ENCODE measurements around the gene MAG. TPM values are rescaled to one million over a fixed set of nuclear protein-coding genes. Genes with fewer than 3 reads are reported as not detected.
A peak's percentile ranks its signal among the peaks of the same experiment; 100 is the strongest.
"Not testable (repeated sequence)": the region's sequence is repeated elsewhere in the genome, so short reads cannot be mapped to it uniquely, and the experiment has no call there.

Gene MAG
- total RNA-seq, 1 donor = not detected

DNA sequence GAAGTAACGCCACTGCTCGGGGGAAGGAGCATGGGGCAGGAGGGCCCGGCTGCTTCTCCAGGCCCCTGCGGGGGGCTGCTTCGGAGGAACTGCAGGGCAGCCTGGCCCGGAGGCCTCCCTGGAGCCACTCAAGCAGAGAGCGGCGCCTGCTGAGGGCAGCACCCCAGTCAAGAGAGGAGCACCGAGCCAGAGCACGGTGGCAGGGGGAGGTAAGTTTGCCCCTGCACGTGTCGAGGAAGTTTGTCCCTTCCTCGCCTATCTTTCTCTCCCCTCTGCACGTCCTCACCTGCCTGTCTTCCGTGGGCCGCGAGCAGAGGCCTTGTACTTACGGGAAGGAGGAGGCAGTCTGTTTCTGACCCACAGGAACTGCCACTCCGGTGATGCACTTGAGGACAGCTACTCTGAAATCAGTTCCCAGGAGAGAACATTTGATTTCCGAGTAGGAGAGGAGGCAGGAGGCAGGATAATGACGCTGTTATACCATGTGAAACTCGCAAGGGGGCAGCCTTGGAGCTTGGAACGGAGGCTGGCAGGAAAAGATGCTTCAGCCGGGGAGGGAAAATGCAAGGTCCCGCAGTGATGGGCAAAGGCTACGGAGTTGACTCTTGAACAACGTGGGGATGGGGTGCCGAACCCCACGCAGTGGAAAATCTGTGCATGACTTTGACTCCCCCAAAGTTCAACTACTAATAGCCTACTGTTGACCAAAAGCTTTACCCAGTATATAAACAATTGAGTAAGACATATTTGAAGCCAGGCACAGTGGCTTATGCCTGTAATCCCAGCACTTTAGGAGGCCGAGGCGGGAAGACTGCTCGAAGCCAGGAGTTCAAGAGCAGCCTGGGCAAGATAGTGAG is 60.7 kb downstream of the MAG start:
- H3K4me3 ChIP-seq (ENCODE audit: low read depth, low read length) = no peak overlapping the region
- peak; percentile 71 for DNase-seq (ENCODE audit: low read depth)
- TF ChIP-seq, protein P1, sequence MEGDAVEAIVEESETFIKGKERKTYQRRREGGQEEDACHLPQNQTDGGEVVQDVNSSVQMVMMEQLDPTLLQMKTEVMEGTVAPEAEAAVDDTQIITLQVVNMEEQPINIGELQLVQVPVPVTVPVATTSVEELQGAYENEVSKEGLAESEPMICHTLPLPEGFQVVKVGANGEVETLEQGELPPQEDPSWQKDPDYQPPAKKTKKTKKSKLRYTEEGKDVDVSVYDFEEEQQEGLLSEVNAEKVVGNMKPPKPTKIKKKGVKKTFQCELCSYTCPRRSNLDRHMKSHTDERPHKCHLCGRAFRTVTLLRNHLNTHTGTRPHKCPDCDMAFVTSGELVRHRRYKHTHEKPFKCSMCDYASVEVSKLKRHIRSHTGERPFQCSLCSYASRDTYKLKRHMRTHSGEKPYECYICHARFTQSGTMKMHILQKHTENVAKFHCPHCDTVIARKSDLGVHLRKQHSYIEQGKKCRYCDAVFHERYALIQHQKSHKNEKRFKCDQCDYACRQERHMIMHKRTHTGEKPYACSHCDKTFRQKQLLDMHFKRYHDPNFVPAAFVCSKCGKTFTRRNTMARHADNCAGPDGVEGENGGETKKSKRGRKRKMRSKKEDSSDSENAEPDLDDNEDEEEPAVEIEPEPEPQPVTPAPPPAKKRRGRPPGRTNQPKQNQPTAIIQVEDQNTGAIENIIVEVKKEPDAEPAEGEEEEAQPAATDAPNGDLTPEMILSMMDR (IDR thresholded peaks at IDR 0.05; ENCODE audit: insufficient read depth, low read depth, low read length) = peak; percentile 86

GRCh38 chr19:35353635-35354034 is 61.7 kb downstream of the MAG start:
- TF ChIP-seq, protein P1 (IDR thresholded peaks at IDR 0.05; ENCODE audit: insufficient read depth, low read depth, low read length) = no peak
- DNase-seq (ENCODE audit: low read depth) = no peak
- no peak overlapping the region for H3K4me3 ChIP-seq (ENCODE audit: low read depth, low read length)

DNA sequence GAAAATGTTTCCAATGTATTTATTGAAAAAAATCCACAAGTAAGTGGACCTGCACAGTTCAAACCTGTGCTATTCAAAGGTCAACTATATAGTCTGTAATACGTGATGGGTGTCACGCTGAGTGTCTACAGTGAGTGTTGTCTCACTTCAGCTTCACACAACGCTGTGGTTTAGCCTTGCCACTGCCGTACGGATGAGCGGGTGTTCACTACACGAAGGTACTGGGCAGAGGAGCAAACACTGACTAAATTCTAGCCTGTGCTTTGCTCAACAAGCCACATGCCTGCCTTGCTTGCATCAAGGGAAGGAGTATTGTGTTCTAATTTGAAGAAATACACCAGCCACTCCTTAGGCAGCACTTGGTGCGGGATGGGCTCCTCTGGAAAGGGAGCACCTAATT is 62.9 kb downstream of the MAG start:
- H3K4me3 ChIP-seq (ENCODE audit: low read depth, low read length) = no peak overlapping the region
- DNase-seq (ENCODE audit: low read depth) = no peak
- TF ChIP-seq, protein P1 (IDR thresholded peaks at IDR 0.05; ENCODE audit: insufficient read depth, low read depth, low read length) = no peak

GRCh38 chr19:35355791-35356460 is 64.0 kb downstream of the MAG start:
- TF ChIP-seq, protein P1 (IDR thresholded peaks at IDR 0.05; ENCODE audit: insufficient read depth, low read depth, low read length) = no peak
- no peak overlapping the region for H3K4me3 ChIP-seq (ENCODE audit: low read depth, low read length)
- no peak for DNase-seq (ENCODE audit: low read depth)

GRCh38 chr19:35357867-35358573 is 66.1 kb downstream of the MAG start, which contains the start of gene FFAR3:
Gene FFAR3 (plus strand): TSS chr19:35358460. CDS start chr19:35358891, 431 bp downstream.
- no peak within 1 kb of the TSS for H3K4me3 ChIP-seq (ENCODE audit: low read depth, low read length)
- peak; percentile 7 for DNase-seq (ENCODE audit: low read depth)
- TF ChIP-seq, protein P1 (IDR thresholded peaks at IDR 0.05; ENCODE audit: insufficient read depth, low read depth, low read length) = no peak

- H3K4me3 ChIP-seq (ENCODE audit: low read depth, low read length) = not testable (repeated sequence)
These were observed 66.9 kb downstream of the MAG start for GRCh38 chr19:35358834-35359233.

DNA sequence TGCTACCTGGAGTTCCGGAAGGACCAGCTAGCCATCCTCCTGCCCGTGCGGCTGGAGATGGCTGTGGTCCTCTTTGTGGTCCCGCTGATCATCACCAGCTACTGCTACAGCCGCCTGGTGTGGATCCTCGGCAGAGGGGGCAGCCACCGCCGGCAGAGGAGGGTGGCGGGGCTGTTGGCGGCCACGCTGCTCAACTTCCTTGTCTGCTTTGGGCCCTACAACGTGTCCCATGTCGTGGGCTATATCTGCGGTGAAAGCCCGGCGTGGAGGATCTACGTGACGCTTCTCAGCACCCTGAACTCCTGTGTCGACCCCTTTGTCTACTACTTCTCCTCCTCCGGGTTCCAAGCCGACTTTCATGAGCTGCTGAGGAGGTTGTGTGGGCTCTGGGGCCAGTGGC is 67.4 kb downstream of the MAG start:
- not testable (repeated sequence) for DNase-seq (ENCODE audit: low read depth); H3K4me3 ChIP-seq (ENCODE audit: low read depth, low read length)

More at GRCh38 chr19:35358834-35359233, 66.9 kb downstream of the MAG start:
- not testable (repeated sequence) for DNase-seq (ENCODE audit: low read depth)

DNA sequence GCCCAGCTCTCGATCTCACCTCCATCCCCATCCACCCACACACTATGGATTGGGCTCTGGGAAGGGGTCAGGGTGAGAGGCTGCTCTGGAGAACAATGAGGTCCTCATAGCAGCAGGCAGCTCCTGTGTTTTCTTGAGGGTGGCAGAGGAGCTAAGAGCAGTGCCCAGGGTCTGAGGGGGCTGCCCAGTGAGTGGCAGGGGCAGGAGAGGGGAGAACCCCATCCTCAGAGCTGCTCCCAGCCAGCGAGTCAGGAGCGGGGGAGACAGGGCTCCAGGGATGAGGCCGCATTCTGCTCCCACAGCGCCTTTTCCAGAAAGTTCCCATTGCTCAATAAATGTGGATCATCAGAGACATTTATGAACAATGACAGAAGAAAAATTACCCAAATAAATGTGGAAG is 68.1 kb downstream of the MAG start:
- not testable (repeated sequence) for H3K4me3 ChIP-seq (ENCODE audit: low read depth, low read length); DNase-seq (ENCODE audit: low read depth)

All from fibroblast of villous mesenchyme (primary cell).